ENCODE results near the gene MAGI2. TPM values are rescaled to one million over a fixed set of nuclear protein-coding genes. Genes with fewer than 3 reads are reported as not detected.

MAGI2 gene
- total and polyA plus RNA-seq, 4 donors = 0.37 to 4.1 (median 1.4) TPM

- Histone ChIP-seq H3K36me3 (ENCODE audit: control insufficient read depth in 4 of 4, insufficient read depth in 3 of 4, low read depth in 1 of 4, low read length in 3 of 4) (no peaks in the 10 kb centered on the region), H3K4me1 (ENCODE audit: control insufficient read depth in 4 of 4, insufficient read depth in 4 of 4, low read length in 3 of 4) (no peaks in the 10 kb centered on the region), H3K27ac (ENCODE audit: low read depth in 1 of 2, low read length in 2 of 2) (no peak overlapping the region), H3K4me3 (ENCODE audit: low read depth in 1 of 3, low read length in 3 of 3) (no peak overlapping the region), H3K9ac (ENCODE audit: low read depth in 1 of 2, low read length in 2 of 2) (no peak overlapping the region), H3K9me3 (ENCODE audit: control insufficient read depth in 4 of 4, low read length in 3 of 4) (no peaks in the 10 kb centered on the region), H3K27me3 (ENCODE audit: control insufficient read depth in 4 of 4, insufficient read depth in 4 of 4, low read length in 3 of 4) (no peaks in the 10 kb centered on the region)
- TF ChIP-seq ZBTB33 (IDR thresholded peaks at IDR 0.05) = no peak
- no peak for TF ChIP-seq HNF4A (conservative IDR thresholded peaks at IDR 0.05)
- TF ChIP-seq JUND (IDR thresholded peaks at IDR 0.05) = no peak
- TF ChIP-seq TAF1 (conservative IDR thresholded peaks at IDR 0.05) = no peak
- no peak for TF ChIP-seq YY1 (IDR thresholded peaks at IDR 0.05)
- TF ChIP-seq GABPA (IDR thresholded peaks at IDR 0.05 in 1 of 2, conservative IDR thresholded peaks at IDR 0.05 in 1 of 2) = no peak
- no peak for TF ChIP-seq FOXA2 (IDR thresholded peaks at IDR 0.05)
- no peak for TF ChIP-seq HNF4G (IDR thresholded peaks at IDR 0.05)
- TF ChIP-seq RAD21 (IDR thresholded peaks at IDR 0.05) = no peak
- TF ChIP-seq, protein P1, sequence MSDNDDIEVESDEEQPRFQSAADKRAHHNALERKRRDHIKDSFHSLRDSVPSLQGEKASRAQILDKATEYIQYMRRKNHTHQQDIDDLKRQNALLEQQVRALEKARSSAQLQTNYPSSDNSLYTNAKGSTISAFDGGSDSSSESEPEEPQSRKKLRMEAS (IDR thresholded peaks at IDR 0.05) = no peak
- TF ChIP-seq ATF3 (IDR thresholded peaks at IDR 0.05) = no peak
- no peak for TF ChIP-seq EGR1 (IDR thresholded peaks at IDR 0.05; ENCODE audit: low read depth in 2 of 2)
- TF ChIP-seq FOXA1 (IDR thresholded peaks at IDR 0.05) = no peak
- no peak for TF ChIP-seq REST (IDR thresholded peaks at IDR 0.05)
- no peak for TF ChIP-seq NR2F2 (IDR thresholded peaks at IDR 0.05)
- no peak for TF ChIP-seq RXRA (IDR thresholded peaks at IDR 0.05)
- no peak for TF ChIP-seq SP1 (IDR thresholded peaks at IDR 0.05)
- TF ChIP-seq CTCF (IDR thresholded peaks at IDR 0.05; ENCODE audit: low read depth, low read length, missing input control) = no peak
- DNase-seq (ENCODE audit: low spot score) = no peak
- WGBS = 91% methylated on average over 4 of the region's 4 CpGs
Measured at GRCh38 chr7:78435355-78435754, 1018.1 kb downstream of the MAGI2 start.

Measured in liver (tissue), 9 donors.